HG03139 (cell line): Measurements from ENCODE around the gene IGF2BP2.

ENCODE experiments used
- ATAC-seq: cut with Tn5 transposase; IDR thresholded peaks from one replicate; pipeline ENCODE4 v1.9.1; 2021; ENCODE audit not compliant: unreplicated experiment

IGF2BP2 gene

DNA sequence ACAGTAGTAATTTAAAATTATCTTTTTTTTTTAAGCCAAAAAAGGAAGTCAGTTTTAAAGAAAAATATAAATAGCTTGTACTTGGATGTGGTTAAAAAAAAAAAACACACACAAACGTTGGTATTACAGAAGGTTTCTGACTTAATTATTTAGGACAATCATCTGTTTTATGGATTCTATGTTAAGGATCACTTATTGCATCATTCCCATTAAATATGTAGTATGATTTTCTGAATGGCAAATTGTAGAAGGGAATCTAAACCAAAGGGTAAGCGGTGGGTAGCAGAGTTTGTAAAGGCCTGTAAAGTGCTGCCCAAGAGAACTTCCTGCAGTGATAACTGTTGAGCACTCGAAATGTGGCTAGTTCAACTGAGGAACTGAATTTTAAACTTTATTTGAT, 230.8 kb downstream of the IGF2BP2 start:
- ATAC-seq: no peak
